GM10266 (cell line): ENCODE measurements around the gene PEX5L.

ENCODE experiments used
- DNase-seq: peaks from one replicate; pipeline ENCODE4 v3.0.0; 2012; ENCODE audit errors: extremely low spot score
- CTCF ChIP-seq: IDR thresholded peaks from 2 replicates; pipeline ENCODE4 v1.5.1; 2012; ENCODE audit warnings: mild to moderate bottlenecking, low read depth; ENCODE audit not compliant: control insufficient read depth, insufficient read depth; ENCODE audit errors: missing control alignments

PEX5L gene

GRCh38 chr3:179853176-179853575 lies 183.6 kb downstream of the PEX5L start:
- DNase-seq = peak; percentile 49
- no peak for TF ChIP-seq CTCF

DNA sequence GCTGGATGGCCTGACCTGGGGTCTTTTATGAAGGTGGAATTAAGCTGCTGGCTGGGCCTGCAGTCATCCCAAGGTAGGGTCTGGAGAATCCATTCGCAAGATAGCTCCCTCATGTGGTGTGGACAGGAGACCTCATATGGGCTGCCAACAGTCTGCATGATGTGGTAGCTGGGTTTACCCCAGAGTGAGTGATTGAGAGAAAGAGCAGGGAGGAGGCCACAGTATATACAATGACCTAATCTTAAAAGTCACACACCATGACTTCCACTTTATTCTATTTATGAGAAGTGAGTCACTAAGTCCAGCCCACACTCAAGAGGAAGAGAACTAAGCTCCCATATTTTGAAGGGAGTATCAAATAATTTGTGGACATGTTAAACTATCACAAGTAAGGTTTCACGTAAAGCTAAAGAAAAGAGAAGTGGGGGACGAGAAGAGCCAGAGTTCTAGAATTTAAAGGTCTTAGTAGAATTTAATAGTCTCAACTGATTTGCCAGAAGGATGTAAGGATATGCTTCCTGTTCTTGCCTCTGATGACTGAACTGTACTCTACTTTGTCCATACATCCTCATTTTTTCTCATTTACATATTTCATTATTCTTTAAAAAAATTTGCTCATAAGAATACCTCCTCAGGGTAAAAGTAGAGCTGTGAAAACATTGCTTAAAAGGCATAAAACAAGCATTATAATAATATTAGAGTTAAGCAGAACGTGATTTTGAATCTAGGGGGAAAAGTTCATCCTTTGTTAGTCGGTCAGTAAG lies 184.4 kb downstream of the PEX5L start:
- peak; percentile 74 for DNase-seq

DNA sequence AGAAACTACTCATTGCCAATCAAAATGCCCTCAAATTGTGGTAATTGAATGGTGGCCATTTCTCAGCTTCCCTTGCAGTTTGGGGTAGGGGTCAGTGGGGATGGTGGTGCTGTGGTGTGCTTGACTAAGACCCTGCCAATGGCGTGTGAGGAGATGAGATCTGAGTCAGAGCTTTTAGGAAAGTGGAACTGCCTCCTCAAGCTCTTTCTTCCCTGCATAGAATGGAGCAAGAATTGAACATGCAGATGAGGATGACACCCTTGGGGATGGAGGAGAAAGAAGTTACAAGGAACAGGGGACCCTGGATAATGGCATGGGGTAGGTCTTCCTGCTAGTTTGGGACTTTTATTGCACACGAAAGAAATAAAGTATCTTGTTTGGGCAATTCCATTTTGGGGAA lies 188.0 kb downstream of the PEX5L start:
- TF ChIP-seq CTCF = no peak
- DNase-seq = no peak

More for the DNA sequence above, 184.4 kb downstream of the PEX5L start:
- peak; percentile 46 for TF ChIP-seq CTCF

DNA sequence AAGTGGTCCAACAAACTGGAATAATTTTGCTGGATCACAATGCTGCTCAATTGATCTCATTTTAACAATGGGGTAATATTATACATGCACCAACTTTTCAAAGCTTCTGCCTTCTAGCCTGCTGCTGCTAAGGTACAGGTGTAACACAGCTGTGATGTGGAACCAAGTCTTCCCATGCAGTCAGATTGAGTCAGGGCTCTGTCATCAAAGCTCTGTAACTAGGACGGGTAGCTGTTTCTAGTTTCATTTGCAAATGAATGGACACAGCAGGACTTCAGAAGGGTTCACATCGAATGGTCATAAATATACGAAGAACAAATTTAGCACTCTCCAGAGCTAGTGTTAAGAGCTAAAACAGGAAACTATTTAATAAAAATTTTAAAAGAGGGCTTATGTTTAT lies 194.7 kb downstream of the PEX5L start:
- DNase-seq = no peak
- TF ChIP-seq CTCF = no peak

GRCh38 chr3:179840985-179841384 lies 195.8 kb downstream of the PEX5L start:
- DNase-seq = no peak
- no peak for TF ChIP-seq CTCF

DNA sequence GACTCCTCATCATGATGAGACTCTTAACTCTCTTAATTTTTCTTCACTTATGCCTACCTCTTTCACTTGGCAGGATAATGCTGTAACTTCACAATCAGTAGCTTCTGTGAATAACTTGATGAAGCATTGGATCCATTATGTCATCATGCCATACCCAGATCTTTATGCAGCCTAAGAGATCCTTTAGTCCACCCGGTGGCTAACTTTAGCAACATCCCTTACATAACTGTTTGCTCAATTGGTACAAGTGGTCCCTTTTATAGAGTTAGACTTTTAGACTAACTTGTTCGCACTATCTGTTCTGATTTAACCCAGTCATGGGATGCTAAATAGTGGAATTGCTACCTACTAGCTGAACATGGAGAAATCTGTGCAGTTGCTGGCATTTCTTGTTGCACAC lies 199.4 kb downstream of the PEX5L start:
- TF ChIP-seq CTCF = no peak
- DNase-seq = no peak

GRCh38 chr3:179833294-179833693 lies 203.4 kb downstream of the PEX5L start:
- no peak for TF ChIP-seq CTCF
- DNase-seq = no peak
